Adrenal gland (tissue), 5 donors: ENCODE results near the gene TPM4.

Source experiments
- CTCF ChIP-seq, 6 experiments: fragments of 450-650 bp in 4 of 6; fragments of 200-600 bp in 2 of 6; sonication (generic) in 1 of 6; IDR thresholded peaks; 1 replicate in 5 of 6; 2 replicates in 1 of 6; pipeline versions ENCODE4 v1.5.1 to v1.8.0; 2016 to 2021; ENCODE audit warnings: antibody characterized with exemption in 6 of 6, mild to moderate bottlenecking in 2 of 6, moderate library complexity in 1 of 6
- POLR2A ChIP-seq, 2 donors: fragments of 450-650 bp; IDR thresholded peaks; one replicate each; pipeline ENCODE4 v1.6.1; 2017; ENCODE audit warnings: antibody characterized with exemption in 2 of 2, mild to moderate bottlenecking in 2 of 2, moderate library complexity in 1 of 2
- donor health status: DM: no; HTN: no; CAD: no.

GRCh38 chr19:16148443-16149229, 72.3 kb downstream of the TPM4 start:
- TF ChIP-seq POLR2A (IDR thresholded peaks at IDR 0.05) (no peak), CTCF (IDR thresholded peaks at IDR 0.05) (no peak)
